ENCODE measurements around the gene C22orf31.

C22orf31 gene

GRCh38 chr22:29028468-29028867 lies 33.2 kb downstream of the C22orf31 start:
- TF ChIP-seq, protein P1, sequence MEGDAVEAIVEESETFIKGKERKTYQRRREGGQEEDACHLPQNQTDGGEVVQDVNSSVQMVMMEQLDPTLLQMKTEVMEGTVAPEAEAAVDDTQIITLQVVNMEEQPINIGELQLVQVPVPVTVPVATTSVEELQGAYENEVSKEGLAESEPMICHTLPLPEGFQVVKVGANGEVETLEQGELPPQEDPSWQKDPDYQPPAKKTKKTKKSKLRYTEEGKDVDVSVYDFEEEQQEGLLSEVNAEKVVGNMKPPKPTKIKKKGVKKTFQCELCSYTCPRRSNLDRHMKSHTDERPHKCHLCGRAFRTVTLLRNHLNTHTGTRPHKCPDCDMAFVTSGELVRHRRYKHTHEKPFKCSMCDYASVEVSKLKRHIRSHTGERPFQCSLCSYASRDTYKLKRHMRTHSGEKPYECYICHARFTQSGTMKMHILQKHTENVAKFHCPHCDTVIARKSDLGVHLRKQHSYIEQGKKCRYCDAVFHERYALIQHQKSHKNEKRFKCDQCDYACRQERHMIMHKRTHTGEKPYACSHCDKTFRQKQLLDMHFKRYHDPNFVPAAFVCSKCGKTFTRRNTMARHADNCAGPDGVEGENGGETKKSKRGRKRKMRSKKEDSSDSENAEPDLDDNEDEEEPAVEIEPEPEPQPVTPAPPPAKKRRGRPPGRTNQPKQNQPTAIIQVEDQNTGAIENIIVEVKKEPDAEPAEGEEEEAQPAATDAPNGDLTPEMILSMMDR (IDR thresholded peaks at IDR 0.05; ENCODE audit: insufficient read depth, missing control alignments), result no peak
- no peak for DNase-seq (ENCODE audit: insufficient read length, low spot score)
- FAIRE-seq, result no peak

DNA sequence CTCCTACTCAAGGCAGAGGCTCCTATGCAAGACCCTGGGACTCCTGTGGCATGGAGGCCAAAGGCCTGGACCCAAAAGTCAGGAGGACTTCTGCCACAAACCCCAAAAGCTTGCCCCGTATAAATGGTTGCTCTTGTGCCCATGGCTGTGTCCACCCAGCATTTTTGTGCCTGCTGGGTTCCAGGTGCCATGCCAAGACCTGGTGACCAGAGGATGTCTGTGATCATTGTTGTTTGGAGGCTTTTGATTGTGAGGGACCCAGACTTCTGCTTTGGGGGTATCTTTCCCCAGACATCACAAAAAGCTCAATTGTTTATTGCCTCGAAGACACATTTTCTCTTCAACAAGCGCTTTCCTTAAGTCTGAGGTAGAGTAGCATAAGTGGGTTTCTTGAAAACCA lies 35.1 kb downstream of the C22orf31 start:
- no peak for DNase-seq (ENCODE audit: insufficient read length, low spot score)
- FAIRE-seq, result no peak
- TF ChIP-seq, protein P1 (IDR thresholded peaks at IDR 0.05; ENCODE audit: insufficient read depth, missing control alignments), result no peak

DNA sequence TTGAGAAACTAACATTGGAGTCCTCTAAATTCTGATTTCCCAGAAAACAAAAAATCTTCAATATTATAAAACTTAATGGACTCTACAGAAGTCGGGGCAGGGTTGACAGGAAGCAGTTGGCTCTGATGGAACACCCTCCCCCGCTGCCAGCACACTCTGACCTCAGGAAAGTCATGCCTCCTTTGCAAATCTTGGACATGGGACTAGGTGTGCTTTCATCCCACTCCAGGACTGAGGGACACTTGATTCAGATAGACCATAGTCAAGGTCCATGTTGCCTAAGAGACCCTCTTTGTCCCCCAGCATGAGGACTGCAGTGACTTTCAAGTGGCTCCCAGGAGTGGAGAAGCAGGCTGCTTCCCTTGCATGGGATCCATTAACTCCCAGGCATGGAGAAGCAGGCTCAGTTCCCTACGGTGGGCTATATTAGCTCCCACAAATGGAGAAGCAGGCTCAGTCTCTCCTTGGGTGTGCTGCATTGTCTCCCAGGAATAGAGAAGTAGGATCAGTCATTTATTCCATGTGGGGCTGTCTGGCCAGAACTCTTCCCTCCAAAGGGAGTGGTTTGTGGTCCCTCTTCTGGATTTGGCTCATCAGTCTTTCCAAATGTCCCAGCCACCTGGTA lies 38.3 kb downstream of the C22orf31 start:
- DNase-seq (ENCODE audit: insufficient read length, low spot score) (no peak), FAIRE-seq (no peak)
- TF ChIP-seq, protein P1 (IDR thresholded peaks at IDR 0.05; ENCODE audit: insufficient read depth, missing control alignments), result no peak

DNA sequence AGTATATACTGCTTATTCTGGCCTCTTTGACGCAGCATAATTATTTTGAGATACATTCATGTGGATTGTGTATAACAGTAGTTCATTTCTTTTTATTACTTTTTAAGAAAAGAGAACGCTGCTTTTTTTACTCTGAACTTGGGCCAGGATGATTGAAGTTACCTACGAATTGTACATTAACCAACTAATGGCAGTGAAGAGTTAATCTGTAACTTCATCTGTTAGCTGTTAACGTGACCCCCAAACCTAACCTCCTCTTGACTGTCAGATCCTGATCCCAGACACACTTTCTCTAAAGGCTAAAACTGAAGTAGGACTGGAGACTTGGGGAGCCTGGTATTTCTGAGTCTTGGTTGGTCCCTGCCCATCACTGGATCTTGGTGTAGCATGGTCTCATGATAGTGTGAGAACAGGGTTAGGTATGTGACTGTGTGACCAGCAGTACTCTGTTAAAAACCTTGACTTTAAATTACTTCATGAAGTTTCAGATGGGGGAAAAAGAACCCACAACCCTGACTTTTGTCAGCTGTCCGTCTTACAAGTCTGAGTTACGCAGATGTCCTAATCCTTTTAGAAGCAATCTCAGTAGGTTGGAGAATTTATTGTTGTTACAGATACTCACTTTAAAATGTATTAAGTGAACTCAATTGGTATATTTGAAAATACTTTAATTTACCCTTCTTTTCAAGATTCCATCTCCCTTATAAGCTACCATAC lies 39.4 kb downstream of the C22orf31 start:
- no peak for FAIRE-seq
- no peak for DNase-seq (ENCODE audit: insufficient read length, low spot score)
- TF ChIP-seq, protein P1 (IDR thresholded peaks at IDR 0.05; ENCODE audit: insufficient read depth, missing control alignments), result no peak

- DNase-seq (ENCODE audit: insufficient read length, low spot score), result no peak
- TF ChIP-seq, protein P1 (IDR thresholded peaks at IDR 0.05; ENCODE audit: insufficient read depth, missing control alignments), result no peak
- no peak for FAIRE-seq
These were observed 43.1 kb downstream of the C22orf31 start for GRCh38 chr22:29018293-29019189.

GRCh38 chr22:29016067-29016938 lies 45.3 kb downstream of the C22orf31 start:
- TF ChIP-seq, protein P1 (IDR thresholded peaks at IDR 0.05; ENCODE audit: insufficient read depth, missing control alignments), result no peak
- DNase-seq (ENCODE audit: insufficient read length, low spot score), result no peak
- FAIRE-seq, result no peak

Data from D721Med (cell line).